BJ (cell line): ENCODE measurements around the gene GTF2B. TPM values are rescaled to one million over a fixed set of nuclear protein-coding genes. Genes with fewer than 3 reads are reported as not detected.
"Not testable (repeated sequence)": the region's sequence is repeated elsewhere in the genome, so short reads cannot be mapped to it uniquely, and the experiment has no call there.

Experiments
- CTCF ChIA-PET: fragments of 350-600 bp; formaldehyde crosslinking; extraction: SDS; loops from one replicate; lab custom pipeline; 2021; ENCODE audit warnings: antibody characterized with exemption, inconsistent platforms; lab: Yijun Ruan, JAX
- POLR2A ChIA-PET: fragments of 300-600 bp; sonication (Branson Sonifier 250); formaldehyde crosslinking; extraction: SDS; loops from one replicate; lab custom pipeline; 2021; ENCODE audit warnings: antibody characterized with exemption; lab: Charles Lee
- DNase-seq: peaks from one replicate; pipeline ENCODE4 v3.0.0-alpha.2; 2011; ENCODE audit warnings: low read depth
- H3K27me3 ChIP-seq: 2 replicates; pipeline ENCODE4 v1.6.0; 2011; ENCODE audit warnings: low read length; ENCODE audit not compliant: control insufficient read depth, insufficient read depth
- H3K36me3 ChIP-seq: 2 replicates; pipeline ENCODE4 v1.5.1; 2011; ENCODE audit warnings: low read length; ENCODE audit not compliant: control insufficient read depth, insufficient read depth
- H3K4me3 ChIP-seq: 2 replicates; pipeline ENCODE4 v1.5.1; 2011; ENCODE audit warnings: low read depth, mild to moderate bottlenecking, control low read depth, low read length
- polyA plus RNA-seq: library from polyadenylated mRNA; depleted of rRNA; stranded (reverse); fragments of >200 nt; gene quantifications from 2 replicates; pipeline ENCODE4 v1.2.3, GENCODE V29; 2011
- TF ChIP-seq, protein P1 (sequence below): IDR thresholded peaks from 2 replicates; pipeline ENCODE4 v1.5.1; 2011; ENCODE audit warnings: low read depth, mild to moderate bottlenecking, control low read depth, inconsistent platforms, low read length, moderate library complexity; ENCODE audit not compliant: insufficient read depth

Gene GTF2B
- polyA plus RNA-seq, 1 experiment: 22.4 TPM

DNA sequence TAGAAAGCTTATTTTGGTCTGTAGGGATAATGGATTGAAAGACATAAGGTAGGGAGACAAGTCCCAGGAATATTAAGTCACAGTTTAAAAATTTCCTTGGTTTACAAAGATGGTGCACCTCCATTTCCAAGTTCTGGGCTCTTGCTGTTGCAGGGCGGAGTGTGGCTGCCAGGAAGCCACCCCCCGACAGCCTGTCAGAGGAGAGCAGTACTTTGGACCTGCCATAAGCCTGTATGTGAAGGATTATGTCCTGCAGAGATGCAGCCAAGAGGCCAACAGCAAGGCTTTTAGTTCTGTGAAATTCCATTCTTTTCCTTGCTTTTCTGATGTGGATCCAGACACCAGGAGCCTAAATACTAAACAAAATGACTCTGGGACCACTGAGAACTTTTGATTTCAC lies 31.9 kb upstream of the GTF2B start:
- Histone ChIP-seq H3K36me3 (0 out of 2 replicates have a peak, but pooled peaks cover 1% of the 10 kb centered on the region), H3K4me3 (no peak overlapping the region), H3K27me3 (no peaks in the 10 kb centered on the region)
- CTCF ChIA-PET: no interaction called here
- TF ChIP-seq, protein P1, sequence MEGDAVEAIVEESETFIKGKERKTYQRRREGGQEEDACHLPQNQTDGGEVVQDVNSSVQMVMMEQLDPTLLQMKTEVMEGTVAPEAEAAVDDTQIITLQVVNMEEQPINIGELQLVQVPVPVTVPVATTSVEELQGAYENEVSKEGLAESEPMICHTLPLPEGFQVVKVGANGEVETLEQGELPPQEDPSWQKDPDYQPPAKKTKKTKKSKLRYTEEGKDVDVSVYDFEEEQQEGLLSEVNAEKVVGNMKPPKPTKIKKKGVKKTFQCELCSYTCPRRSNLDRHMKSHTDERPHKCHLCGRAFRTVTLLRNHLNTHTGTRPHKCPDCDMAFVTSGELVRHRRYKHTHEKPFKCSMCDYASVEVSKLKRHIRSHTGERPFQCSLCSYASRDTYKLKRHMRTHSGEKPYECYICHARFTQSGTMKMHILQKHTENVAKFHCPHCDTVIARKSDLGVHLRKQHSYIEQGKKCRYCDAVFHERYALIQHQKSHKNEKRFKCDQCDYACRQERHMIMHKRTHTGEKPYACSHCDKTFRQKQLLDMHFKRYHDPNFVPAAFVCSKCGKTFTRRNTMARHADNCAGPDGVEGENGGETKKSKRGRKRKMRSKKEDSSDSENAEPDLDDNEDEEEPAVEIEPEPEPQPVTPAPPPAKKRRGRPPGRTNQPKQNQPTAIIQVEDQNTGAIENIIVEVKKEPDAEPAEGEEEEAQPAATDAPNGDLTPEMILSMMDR: no peak
- POLR2A ChIA-PET: no interaction called here
- no peak for DNase-seq

DNA sequence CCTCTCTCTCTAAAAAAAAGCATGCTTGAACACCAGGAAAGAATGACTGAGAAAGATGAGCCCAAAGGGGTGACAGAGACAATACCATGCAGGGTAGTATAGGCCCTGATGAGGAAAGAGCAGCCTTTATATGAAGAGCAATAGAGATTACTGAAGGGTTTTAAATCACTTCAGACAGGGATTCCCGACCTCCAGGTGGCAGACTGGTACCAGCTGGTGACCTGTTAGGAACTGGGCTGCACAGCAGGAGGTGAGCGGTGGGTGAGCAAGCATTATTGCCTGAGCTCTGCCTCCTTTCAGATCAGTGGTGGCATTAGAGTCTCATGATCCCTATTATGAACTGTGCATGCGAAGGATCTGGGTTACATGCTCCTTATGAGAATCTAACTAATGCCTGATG lies 30.8 kb upstream of the GTF2B start:
- TF ChIP-seq, protein P1: no peak
- POLR2A ChIA-PET: no interaction called here
- DNase-seq: no peak
- Histone ChIP-seq H3K27me3 (no peaks in the 10 kb centered on the region), H3K36me3 (0 out of 2 replicates have a peak, but pooled peaks cover 1% of the 10 kb centered on the region), H3K4me3 (no peak overlapping the region)
- CTCF ChIA-PET: interaction anchor here (0.6 kb wide), 2 partner anchors 569 to 1171 kb away, joined by 3 read pairs; no protein-coding TSS in a partner anchor

DNA sequence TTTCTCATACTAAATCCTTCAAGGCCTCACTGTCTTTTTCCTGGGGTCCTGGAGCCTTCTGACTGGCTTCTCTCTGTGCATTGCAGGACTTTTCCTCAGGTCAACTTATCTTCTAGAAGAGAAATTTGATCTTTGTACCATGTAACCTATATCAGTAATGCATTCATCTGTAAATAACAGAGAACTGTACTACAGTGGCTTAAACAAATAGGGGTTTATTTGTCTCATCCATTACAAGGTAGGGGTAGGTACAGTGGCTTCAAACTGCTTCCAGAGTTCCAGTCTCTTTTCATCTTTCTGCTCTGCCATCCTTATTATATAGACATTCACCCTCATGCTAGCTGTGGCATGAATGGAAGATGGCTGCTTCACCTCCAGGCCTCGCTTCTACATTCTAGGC lies 29.5 kb upstream of the GTF2B start:
- TF ChIP-seq, protein P1: no peak
- ChIA-PET CTCF (interaction anchor here (0.6 kb wide), 1 partner anchor 27 kb away, joined by 3 read pairs; no protein-coding TSS in a partner anchor), POLR2A (no interaction called here)
- no peak for DNase-seq
- Histone ChIP-seq H3K36me3 (0 out of 2 replicates have a peak, but pooled peaks cover 1% of the 10 kb centered on the region), H3K4me3 (no peak overlapping the region), H3K27me3 (no peaks in the 10 kb centered on the region)

DNA sequence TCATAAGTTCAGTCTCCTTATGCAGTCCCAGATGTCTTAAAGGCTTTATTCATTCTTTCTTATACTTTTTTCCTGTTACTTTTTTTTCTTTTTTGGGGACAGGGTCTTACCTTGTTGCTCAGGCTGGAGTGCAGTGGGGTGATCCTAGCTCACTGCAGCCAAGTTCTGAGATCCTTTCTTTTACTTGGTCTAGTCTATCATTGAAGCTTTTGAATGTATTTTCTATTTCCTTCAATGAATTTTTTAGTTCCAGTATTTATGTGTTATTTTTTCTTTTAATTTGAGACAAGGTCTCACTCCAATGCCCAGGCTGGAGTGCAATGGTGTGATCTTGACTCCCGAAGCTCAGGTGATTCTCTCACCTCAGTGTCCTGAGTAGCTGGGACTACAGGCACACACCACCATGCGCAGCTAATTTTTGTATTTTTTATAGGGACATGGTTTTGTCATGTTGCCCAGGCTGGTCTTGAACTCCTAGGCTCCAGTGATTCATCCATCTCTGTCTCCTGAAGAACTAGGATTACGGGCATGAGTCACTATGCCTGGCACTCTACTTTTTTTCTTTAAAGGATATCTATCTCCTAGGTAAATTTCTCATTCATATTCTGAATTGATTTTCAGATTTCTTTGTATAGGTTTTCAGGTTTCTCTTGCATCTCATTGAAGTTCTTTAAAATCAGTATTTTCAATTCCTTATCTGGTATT lies 26.1 kb upstream of the GTF2B start:
- CTCF ChIA-PET: no interaction called here
- TF ChIP-seq, protein P1: no peak
- POLR2A ChIA-PET: no interaction called here
- H3K27me3 ChIP-seq: no peaks in the 10 kb centered on the region
- no peak for DNase-seq
- 0 out of 2 replicates have a peak, but pooled peaks cover 1% of the 10 kb centered on the region for H3K36me3 ChIP-seq
- no peak overlapping the region for H3K4me3 ChIP-seq

DNA sequence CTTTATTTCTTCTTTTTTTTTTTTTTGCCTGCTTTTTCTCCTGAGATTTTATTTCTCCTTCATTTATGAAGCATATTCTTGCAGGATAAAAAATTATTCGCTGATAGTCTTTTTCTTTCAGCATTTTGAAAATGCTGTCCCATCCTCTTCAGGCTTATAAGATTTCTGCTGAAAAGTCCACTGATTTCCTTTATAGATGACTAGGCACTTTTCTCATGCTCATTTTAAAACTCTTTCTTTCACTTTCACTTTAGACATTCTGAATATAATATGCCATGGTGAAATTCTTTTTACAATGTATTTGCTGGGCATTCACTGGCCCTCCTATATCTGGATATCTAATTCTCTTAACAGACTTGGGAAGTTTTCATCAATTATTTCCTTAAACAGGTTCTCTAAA lies 25.5 kb upstream of the GTF2B start:
- Histone ChIP-seq H3K27me3 (no peaks in the 10 kb centered on the region), H3K36me3 (0 out of 2 replicates have a peak, but pooled peaks cover 1% of the 10 kb centered on the region), H3K4me3 (no peak overlapping the region)
- TF ChIP-seq, protein P1: no peak
- POLR2A ChIA-PET: no interaction called here
- CTCF ChIA-PET: no interaction called here
- DNase-seq: no peak

DNA sequence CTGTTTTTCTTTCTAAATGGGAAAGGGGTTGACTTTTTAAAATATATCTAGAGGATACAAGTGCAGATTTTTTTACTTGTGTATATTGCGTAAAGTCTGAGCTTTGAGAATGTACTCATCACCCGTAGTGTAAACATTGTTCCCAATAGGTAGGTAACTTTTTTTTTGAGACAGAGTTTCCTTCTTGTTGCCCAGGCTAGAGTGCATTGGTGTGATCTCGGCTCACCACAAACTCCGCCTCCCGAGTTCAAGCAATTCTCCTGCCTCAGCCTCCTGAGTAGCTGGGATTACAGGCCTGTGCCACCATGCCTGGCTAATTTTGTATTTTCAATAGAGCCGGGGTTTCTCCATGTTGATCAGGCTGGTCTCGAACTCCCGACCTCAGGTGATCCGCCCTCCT lies 20.4 kb upstream of the GTF2B start:
- H3K4me3 ChIP-seq, H3K36me3 ChIP-seq, H3K27me3 ChIP-seq, DNase-seq, CTCF ChIA-PET: not testable (repeated sequence)
- POLR2A ChIA-PET: interaction anchor here (0.5 kb wide), 1 partner anchor 139 kb away, joined by 5 read pairs; no protein-coding TSS in a partner anchor
